Measurements from ENCODE around the gene GSG1. TPM values are rescaled to one million over a fixed set of nuclear protein-coding genes. Genes with fewer than 3 reads are reported as not detected.
"Not testable (repeated sequence)": the region's sequence is repeated elsewhere in the genome, so short reads cannot be mapped to it uniquely, and the experiment has no call there.

The GSG1 gene
- total RNA-seq, 2 donors from 2014 or later = 0.66 to 2.1 TPM

DNA sequence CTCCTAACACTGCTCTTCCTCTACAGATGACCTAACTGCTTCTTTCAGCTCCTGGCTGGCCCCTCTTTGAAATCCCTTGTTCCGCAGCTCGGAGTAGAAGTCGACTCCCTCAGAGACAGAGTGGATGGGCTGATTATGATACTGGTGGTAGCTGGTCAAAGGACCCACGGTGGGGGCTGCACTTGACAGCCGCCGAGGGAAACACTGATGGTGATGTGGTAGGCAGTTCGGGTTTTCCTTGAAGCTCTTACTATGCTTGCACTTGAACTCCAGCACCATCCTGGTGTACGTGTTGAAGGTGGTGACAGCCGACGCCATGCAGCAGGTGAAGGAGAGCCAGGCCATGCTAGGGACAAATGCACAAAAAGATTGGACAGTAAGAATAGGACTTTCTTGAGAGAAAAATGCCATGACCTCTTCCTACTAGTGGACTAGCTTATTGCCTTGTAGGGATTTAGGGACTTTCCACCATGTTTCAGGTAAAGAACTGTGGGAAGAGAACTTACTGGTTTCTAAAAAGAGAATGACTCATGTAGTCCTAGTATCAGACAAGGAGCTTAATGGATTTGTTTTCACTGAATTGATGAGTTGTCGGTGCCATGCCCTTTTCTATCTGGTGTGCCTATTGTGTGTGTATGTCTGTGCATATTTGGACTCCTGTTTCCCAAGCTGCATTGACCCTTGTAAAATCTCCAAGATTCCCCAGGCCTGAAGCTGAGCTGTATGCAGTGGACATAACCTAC is 18.4 kb downstream of the GSG1 start:
- no peaks in the 10 kb centered on the region for H3K36me3 ChIP-seq (replicated peaks in 1 of 2; ENCODE audit: insufficient read depth in 1 of 2, low read depth in 2 of 2)
- intact Hi-C loops (cut with DNase I) = no loop called here
- no peaks in the 10 kb centered on the region for H3K27me3 ChIP-seq
- no peaks in the 10 kb centered on the region for H3K4me1 ChIP-seq
- H3K27ac ChIP-seq = no peak overlapping the region
- TF ChIP-seq POLR2A (IDR thresholded peaks at IDR 0.05) = no peak
- TF ChIP-seq, protein P1, sequence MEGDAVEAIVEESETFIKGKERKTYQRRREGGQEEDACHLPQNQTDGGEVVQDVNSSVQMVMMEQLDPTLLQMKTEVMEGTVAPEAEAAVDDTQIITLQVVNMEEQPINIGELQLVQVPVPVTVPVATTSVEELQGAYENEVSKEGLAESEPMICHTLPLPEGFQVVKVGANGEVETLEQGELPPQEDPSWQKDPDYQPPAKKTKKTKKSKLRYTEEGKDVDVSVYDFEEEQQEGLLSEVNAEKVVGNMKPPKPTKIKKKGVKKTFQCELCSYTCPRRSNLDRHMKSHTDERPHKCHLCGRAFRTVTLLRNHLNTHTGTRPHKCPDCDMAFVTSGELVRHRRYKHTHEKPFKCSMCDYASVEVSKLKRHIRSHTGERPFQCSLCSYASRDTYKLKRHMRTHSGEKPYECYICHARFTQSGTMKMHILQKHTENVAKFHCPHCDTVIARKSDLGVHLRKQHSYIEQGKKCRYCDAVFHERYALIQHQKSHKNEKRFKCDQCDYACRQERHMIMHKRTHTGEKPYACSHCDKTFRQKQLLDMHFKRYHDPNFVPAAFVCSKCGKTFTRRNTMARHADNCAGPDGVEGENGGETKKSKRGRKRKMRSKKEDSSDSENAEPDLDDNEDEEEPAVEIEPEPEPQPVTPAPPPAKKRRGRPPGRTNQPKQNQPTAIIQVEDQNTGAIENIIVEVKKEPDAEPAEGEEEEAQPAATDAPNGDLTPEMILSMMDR (IDR thresholded peaks at IDR 0.05) = no peak
- DNase-seq (no peak), ATAC-seq (no peak)
- no peak overlapping the region for H3K4me3 ChIP-seq
- 90 to 93% methylated on average over 11 of the region's 11 CpGs for WGBS, 2 donors
- H3K9me3 ChIP-seq = no peaks in the 10 kb centered on the region

DNA sequence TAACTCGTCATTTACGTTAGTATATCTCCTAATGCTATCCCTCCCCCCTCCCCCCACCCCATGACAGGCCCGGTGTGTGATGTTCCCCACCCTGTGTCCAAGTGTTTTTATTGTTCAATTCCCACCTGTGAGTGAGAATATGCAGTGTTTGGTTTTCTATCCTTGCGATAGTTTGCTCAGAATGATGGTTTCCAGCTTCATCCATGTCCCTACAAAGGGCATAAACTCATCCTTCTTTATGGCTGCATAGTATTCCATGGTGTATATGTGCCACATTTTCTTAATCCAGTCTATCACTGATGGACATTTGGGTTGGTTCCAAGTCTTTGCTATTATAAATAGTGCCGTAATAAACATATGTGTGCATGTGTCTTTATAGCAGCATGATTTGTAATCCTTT is 19.8 kb downstream of the GSG1 start:
- H3K4me1 ChIP-seq; H3K27ac ChIP-seq; ATAC-seq; intact Hi-C loops (cut with DNase I); H3K9me3 ChIP-seq; DNase-seq; H3K27me3 ChIP-seq; H3K36me3 ChIP-seq (replicated peaks in 1 of 2; ENCODE audit: insufficient read depth in 1 of 2, low read depth in 2 of 2); H3K4me3 ChIP-seq: not testable (repeated sequence)
- WGBS, 2 donors = 86 to 93% methylated on average over 5 of the region's 5 CpGs

DNA sequence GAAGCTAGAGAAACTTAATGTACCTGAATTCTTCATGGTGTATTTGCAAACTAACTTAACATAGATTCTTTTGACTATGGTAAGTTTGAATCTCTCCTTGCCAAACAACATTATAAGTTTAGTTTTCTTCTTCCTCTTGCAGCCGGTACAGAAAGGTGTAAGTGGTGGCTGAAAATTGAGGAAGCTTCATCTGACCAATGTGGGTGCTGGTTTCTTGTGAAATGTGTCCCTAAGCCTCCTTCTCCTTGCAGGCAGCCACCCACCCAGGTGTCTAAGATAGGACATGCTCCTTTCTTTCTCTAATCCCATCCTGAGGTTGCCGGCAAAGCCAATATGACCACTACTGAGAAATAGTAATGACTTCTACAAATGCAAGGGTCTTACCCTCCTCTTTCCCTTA is 20.6 kb downstream of the GSG1 start:
- no peaks in the 10 kb centered on the region for H3K27me3 ChIP-seq
- ATAC-seq (no peak), DNase-seq (no peak)
- intact Hi-C loops (cut with DNase I) = no loop called here
- no peak for TF ChIP-seq POLR2A (IDR thresholded peaks at IDR 0.05)
- TF ChIP-seq, protein P1 (IDR thresholded peaks at IDR 0.05) = no peak
- WGBS, 2 donors = 90 to 92% methylated on average over 2 of the region's 2 CpGs
- H3K4me3 ChIP-seq = no peak overlapping the region
- no peak overlapping the region for H3K27ac ChIP-seq
- no peaks in the 10 kb centered on the region for H3K4me1 ChIP-seq
- H3K36me3 ChIP-seq (replicated peaks in 1 of 2; ENCODE audit: insufficient read depth in 1 of 2, low read depth in 2 of 2) = no peaks in the 10 kb centered on the region
- no peaks in the 10 kb centered on the region for H3K9me3 ChIP-seq

DNA sequence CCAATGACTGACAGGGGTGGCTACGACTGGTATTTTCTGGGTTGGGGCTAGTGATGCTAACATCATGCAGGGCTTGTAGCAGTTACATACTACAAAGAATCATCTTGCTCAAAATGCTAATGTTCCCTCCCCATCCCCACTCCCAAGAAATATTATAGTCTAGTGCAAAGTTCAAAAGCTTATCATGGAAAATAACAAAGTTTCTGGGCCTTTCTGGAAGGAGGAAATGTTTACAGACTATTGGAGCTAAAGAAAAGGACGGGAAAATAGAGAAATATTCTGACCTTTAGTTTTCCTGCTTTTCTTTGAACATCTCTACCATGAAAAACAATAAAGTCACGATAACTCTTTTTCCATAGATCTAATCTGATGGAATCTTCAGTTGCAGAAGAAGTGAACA is 23.2 kb downstream of the GSG1 start:
- no peak for TF ChIP-seq POLR2A (IDR thresholded peaks at IDR 0.05)
- TF ChIP-seq, protein P1 (IDR thresholded peaks at IDR 0.05) = no peak
- no peaks in the 10 kb centered on the region for H3K4me1 ChIP-seq
- WGBS, 2 donors = 83 to 91% methylated on average over 3 of the region's 3 CpGs
- ATAC-seq = no peak
- no peak overlapping the region for H3K27ac ChIP-seq
- peaks cover 0 to 3% of the 10 kb centered on the region in 2 donors for H3K36me3 ChIP-seq (replicated peaks in 1 of 2; ENCODE audit: insufficient read depth in 1 of 2, low read depth in 2 of 2)
- no peak for DNase-seq
- H3K4me3 ChIP-seq = no peak overlapping the region
- intact Hi-C loops (cut with DNase I) = no loop called here
- H3K9me3 ChIP-seq = no peaks in the 10 kb centered on the region
- no peaks in the 10 kb centered on the region for H3K27me3 ChIP-seq

DNA sequence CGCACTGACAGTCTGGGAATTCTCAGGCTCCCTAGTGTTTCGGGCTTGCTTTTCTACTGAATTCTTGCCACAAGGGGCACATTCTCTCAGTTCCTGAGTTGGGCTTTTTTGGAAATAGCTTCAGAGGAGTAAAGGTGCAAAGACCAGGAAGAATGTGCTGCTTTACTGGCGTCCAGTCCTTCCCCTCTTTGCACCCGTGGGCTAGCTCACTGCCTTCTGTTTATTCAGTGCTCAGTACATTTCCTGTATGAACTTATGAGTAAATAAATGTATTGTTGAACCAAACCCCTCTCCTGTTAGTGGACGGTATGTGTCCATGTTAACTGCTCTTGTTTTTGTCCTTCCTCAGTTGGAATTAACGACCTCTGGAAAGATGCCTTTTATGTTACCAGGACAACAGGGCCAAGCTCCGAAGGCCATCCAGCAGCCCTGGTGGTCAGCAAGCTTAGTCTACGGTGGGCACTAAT is 24.0 kb downstream of the GSG1 start:
- TF ChIP-seq POLR2A (IDR thresholded peaks at IDR 0.05) = no peak
- TF ChIP-seq, protein P1 (IDR thresholded peaks at IDR 0.05) = no peak
- DNase-seq (no peak), ATAC-seq (no peak)
- WGBS, 2 donors = 91 to 93% methylated on average over 8 of the region's 8 CpGs
- no peak overlapping the region for H3K4me3 ChIP-seq
- H3K4me1 ChIP-seq = no peaks in the 10 kb centered on the region
- H3K36me3 ChIP-seq (replicated peaks in 1 of 2; ENCODE audit: insufficient read depth in 1 of 2, low read depth in 2 of 2) = peaks cover 0 to 3% of the 10 kb centered on the region in 2 donors
- intact Hi-C loops (cut with DNase I) = no loop called here
- no peak overlapping the region for H3K27ac ChIP-seq
- H3K27me3 ChIP-seq = no peaks in the 10 kb centered on the region
- no peaks in the 10 kb centered on the region for H3K9me3 ChIP-seq
